NCI-H2107 treated with DMSO at 0.1 percent for 48 hours (cell line): Measurements from ENCODE around the gene KLHL1.

ENCODE experiments used
- DNase-seq: peaks from one replicate; lab custom pipeline; 2025; ENCODE audit not compliant: unreplicated experiment; lab: John Stamatoyannopoulos, UW

Gene KLHL1

GRCh38 chr13:69879936-69880335, 228.3 kb downstream of the KLHL1 start:
- no peak for DNase-seq

DNA sequence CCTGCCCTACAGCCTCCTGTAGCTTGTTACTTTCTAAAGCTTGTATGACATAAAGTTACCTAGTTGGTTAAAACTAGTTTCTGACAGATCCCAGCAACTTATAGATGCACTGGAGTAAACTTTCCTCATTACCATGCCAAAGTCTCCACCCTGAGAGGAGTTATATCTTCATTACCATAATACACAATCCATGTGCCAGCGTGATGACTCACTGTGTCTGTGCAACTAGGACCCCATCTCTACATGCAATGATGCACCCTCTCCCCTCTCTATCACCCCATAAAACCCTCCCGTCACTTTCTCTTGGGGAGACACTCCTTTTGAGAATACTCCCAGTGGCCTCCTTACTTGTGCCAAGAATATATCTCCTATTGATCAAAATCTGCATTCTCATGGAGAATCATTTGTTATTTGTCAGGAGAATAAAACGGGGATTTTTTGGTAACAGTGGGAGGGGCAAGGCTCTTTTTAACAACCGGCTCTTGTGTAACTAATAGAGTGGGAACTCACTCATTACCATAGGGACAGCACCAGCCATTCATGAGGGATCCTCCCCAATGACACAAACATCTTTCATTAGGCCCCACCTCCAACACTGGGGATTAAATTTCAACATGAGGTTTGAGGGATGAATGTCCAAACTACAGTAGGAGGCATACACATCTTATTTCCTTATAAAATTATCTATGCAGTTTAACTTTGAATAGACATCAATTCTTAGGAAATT, 235.8 kb downstream of the KLHL1 start:
- no peak for DNase-seq

DNA sequence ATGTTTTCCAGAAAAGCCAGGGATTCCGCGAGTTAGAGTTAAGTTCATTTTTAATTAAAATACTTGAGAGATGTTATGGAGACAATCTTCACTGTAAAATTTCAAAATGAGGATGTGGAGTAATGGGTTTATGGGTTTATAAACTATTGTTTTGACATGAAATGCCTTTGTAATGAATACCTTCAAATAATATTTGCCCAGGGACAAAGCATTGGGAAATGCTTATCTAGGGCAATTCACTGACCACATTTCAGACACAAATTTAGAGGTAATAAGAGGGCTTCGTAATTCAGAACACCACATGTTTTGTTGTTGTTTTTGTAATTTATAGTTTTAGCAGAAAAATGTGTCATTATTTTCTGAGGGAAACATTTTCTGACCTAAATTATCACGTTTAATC, 241.7 kb downstream of the KLHL1 start:
- DNase-seq = no peak

DNA sequence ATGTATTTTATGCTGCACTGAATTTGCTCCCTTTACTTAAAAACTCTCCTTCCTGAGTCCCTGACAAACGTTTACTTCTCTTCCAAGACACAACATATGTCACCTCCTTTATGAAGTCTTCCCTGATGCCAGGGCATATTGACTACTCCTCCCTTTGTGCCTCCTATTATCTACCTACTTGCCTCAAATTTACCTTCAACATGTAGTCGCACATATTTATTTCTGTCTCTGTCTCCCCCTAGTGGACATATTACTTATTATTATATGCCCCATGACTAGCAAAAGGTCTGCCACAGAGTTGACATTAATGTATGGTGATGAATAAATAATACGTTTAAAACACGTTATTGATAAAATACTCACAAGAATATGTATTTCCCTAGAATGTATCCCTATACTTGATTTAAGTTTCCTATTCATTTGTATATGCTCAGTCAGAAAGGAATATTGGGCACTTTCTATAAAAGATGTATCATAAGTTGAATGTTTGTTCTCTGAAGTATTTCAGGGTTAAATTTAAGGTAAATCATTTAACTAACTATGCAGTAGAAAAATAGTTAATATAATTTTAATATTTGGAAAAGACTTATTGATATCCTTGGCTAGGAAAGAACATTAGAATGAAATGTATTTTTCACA, 250.9 kb downstream of the KLHL1 start:
- DNase-seq = peak; percentile 55

DNA sequence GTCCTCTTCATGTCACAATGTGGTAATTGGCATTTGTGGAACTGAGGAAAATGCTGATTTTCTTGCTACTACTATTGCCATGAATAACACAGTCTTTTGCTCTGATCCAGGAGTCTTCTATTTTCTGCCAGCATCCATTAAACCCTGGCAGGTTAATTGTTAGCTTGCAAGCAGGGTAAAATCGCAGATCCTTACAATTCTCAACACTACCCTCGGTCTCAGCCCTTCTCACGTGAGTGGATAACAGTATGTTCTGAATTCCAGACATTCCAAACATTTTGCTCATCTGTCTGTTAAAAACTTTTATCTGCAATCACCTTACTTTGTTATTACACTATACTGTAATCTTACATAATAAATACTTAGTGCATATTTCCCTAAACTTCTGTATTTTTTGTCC, 251.9 kb downstream of the KLHL1 start:
- DNase-seq = no peak

DNA sequence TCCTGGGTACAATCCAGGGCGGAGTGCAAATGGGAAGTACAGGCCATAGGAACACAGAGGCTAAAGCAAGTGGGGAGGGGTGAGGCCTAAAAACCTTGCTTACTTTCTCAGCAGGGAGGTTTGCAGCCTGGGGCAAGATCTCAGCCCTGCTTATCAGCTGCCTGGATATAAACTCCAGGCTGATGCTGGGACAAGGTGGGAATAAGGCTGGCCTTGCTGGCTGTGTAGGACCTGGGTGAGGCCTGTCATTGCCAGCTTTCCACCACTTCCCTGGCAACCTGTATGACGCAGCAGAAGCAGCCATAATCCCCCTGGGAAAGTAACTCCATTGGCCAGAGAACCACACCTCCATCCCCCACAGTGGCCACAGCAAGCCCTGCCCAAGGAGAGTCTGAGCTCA, 279.7 kb downstream of the KLHL1 start:
- DNase-seq = no peak

DNA sequence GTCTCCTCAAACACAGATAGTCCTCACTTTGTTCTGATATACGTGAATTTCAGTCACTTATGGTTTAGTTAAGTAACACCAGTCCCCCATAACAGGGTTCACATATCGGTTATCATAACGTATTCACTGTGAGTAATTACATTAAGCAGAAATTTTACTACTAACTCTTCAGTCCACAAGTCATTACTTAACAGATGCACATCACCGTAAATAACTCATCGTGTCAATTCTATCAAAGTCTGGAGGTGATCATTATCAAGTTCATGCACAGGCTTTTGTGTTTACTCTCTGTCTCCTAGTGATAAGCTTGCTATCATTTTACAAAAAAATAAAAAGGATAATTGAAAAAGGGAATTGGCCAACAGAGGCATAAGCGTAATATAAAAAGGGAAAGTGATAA, 288.1 kb downstream of the KLHL1 start:
- no peak for DNase-seq

- DNase-seq = no peak
These were observed 290.9 kb downstream of the KLHL1 start for GRCh38 chr13:69817333-69817869.

DNA sequence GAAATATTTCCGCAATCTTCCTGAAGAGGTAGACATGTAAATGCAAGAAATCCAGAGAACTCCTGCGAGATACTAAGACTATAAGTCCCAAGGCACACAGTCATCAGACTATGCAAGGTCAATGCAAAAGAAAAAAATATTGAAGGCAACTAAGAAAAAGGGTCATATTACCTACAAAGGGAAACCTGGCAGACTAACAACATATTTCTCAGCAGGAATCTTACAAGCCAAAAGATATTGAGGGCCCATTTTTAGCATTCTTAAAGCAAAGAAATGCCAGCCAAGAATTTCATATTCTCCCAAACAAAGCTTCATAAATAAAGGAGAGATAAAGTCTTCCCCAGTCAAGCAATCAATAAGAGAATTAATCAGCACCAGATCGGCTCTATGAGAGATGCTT, 299.1 kb downstream of the KLHL1 start:
- DNase-seq = no peak

DNA sequence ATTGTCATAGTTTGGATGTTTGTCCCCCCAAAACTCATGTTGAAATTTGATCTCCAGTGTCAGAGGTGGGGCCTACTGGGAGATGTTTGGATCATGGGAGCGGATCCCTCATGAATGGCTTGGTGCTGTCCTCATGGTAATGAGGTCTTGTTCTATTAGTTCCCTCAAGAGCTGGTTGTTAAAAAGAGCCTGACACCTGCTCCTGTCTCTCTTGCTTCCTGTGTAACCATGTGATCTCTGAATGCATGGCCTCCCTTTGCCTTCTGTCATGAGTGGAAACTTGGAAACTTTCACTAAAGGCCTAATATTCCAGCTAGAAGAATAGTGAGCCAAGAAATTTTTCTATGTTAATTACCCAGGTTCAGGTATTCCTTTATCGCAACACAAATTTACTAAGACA, 312.0 kb downstream of the KLHL1 start:
- DNase-seq = no peak

- no peak for DNase-seq
These were observed 314.3 kb downstream of the KLHL1 start for GRCh38 chr13:69793783-69794453.

- no peak for DNase-seq
These were observed 331.3 kb downstream of the KLHL1 start for GRCh38 chr13:69776937-69777336.

DNA sequence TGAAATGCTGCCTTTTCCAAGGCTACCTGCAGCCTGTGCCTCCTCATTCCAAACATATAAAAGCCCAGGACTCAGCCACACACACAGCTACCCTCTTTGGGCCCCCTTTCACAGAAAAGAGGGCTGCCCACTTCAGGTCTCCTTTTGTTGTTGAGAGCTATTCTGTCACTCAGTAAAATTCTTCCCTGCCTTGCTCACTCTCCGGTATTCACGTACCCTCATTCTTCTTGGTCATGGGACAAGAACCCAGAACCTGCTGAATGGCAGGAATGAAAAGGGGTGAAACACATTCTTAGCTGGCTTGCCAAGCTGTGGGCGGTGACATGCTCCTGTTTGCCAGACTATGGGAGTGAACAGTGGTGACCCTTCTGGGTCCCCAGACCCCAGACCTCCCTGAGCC, 338.6 kb downstream of the KLHL1 start:
- DNase-seq = no peak

- no peak for DNase-seq
These were observed 346.7 kb downstream of the KLHL1 start for GRCh38 chr13:69761581-69761980.

GRCh38 chr13:69755101-69755500, 353.2 kb downstream of the KLHL1 start:
- no peak for DNase-seq

- DNase-seq = no peak
These were observed 357.0 kb downstream of the KLHL1 start for GRCh38 chr13:69751259-69751658.

- DNase-seq = no peak
These were observed 370.9 kb downstream of the KLHL1 start for GRCh38 chr13:69737129-69737935.

- DNase-seq = no peak
These were observed 386.6 kb downstream of the KLHL1 start for GRCh38 chr13:69721631-69722030.

DNA sequence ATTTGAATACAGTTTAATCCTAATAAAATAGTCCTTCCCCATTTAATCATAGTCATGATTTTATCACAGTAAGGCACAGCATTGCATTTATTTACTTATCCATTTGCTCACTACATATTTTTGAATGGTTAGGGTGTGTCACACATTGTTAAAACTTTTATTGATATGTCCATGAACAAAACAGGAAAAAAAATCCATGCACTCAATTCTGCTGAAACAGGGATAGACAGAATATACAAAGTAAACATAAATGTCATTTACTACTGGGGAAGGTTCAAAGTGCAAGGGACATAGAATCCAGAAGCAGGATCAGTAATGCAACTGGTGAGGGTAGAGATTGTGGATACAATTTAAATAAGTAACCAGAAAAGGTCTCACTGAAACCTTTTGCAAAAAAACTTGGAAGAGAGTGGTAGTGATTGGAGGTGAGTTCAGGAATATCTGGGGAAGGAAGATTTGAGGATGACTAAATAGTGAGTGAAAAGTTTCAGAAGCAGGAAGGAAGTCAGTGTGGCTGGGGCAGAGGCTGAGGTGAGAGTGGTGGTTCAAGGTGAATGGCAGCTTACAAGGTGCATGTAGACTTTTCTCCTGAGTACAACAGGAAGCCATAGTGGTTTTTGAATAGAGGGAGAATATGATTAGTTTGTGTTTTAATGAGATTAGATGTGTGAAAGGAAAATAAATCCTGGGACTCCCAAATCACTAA, 387.8 kb downstream of the KLHL1 start:
- no peak for DNase-seq

- DNase-seq = no peak
These were observed 401.4 kb downstream of the KLHL1 start for GRCh38 chr13:69706807-69707206.

DNA sequence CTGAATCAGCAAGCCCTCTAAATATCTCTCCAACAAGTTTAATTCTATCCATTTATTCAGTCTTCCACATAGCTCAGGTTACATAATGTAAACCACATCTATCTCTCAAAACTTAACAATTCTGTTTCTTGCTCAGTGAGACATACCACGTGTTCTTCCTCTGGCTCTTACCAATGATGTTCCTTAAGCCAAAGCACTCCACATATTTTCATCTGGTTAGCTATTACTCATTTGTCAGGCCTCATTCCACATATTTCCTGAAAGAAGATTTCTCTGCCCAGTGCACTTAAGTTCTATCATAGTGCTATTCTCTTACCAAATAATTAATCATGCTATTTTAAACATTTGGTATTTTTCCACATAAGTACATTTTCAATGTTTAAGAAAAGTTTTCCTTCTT, 403.9 kb downstream of the KLHL1 start:
- DNase-seq = no peak
